ENCODE results near the gene PRSS57. TPM values are rescaled to one million over a fixed set of nuclear protein-coding genes. Genes with fewer than 3 reads are reported as not detected.

PRSS57 gene
- total and polyA plus RNA-seq, 2 of the 8 experiments (the other 6 are each of a cell fraction or from before 2014, with no cell fraction given), result not detected

DNA sequence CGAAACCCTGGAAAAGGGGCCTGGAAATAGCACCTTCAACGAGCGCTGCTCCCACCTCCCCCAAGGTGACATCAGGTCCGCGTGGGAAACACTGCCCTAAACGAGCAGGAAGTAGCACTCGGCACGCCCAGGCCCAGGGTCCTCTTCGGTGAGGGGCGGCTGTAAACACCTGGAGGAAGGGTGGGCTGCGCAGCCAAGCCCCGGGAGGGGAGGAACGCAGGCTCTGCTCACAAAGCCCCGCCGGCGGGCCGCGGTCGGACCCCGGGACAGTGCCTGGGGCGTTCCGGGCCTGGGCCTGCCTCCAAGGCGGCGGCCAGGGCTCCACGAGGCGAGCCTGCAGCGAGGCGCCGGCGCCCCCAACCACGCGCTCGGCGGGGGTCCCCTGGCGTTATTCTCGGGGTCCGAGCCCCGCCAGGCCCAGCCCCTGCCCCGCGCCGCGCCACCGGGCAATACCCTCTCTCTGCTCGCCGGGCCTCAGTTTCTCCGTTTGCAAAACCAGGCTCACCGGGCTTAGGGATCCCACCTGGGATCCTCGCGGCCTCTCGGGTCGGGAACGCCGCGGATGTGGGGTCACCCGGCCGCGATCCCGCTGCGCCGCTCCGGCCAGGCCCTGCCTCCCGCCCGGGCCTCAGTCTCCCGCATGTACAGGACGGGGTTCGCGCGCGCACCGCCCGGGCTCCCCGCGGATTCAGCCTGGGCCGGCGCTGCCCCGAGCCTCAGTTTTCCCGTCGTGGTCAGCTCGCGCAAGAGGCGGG is 32.9 kb downstream of the PRSS57 start:
- no peak for DNase-seq (ENCODE audit: low read depth in 1 of 2, low spot score in 2 of 2)
- H3K23me2 ChIP-seq (ENCODE audit: low read depth, low read length), result peaks cover 3% of the 10 kb centered on the region; the same call in 1 of the 2 replicates
- H3K36me3 ChIP-seq (ENCODE audit: control insufficient read depth in 2 of 4, insufficient read depth in 4 of 4, low read length in 3 of 4), result no peaks in the 10 kb centered on the region; a peak in 1 of 8 replicates
- H3K4ac ChIP-seq (replicated peaks; ENCODE audit: insufficient read length, low read depth, low read length), result no peak overlapping the region
- H4K20me1 ChIP-seq (replicated peaks in 1 of 2; ENCODE audit: control insufficient read depth in 1 of 2, insufficient read depth in 2 of 2, low read length in 2 of 2), result peaks cover 34 to 36% of the 10 kb centered on the region in 2 experiments
- H4K8ac ChIP-seq (ENCODE audit: extremely low read depth, insufficient read depth, low read length), result peak overlapping the region; percentile 80
- peaks cover 49 to 55% of the 10 kb centered on the region in 2 experiments for H3K79me2 ChIP-seq (ENCODE audit: control insufficient read depth in 1 of 2, insufficient read depth in 2 of 2, low read length in 2 of 2)
- H3K4me2 ChIP-seq (ENCODE audit: insufficient read depth in 1 of 2, low read depth in 2 of 2, low read length in 2 of 2), result peak overlapping the region; percentile 80 to 93
- POLR2A ChIA-PET (ENCODE audit: partially characterized antibody), result interaction anchor here (0.6 to 1.6 kb wide), 13 partner anchors 12 to 720 kb away, joined by 3 to 10 read pairs (median 3); no protein-coding TSS in a partner anchor
- no peak for FAIRE-seq
- H2BK12ac ChIP-seq (ENCODE audit: low read depth, low read length), result no peak overlapping the region
- no peak overlapping the region for H2AFZ ChIP-seq (ENCODE audit: low read length)
- H4K5ac ChIP-seq (ENCODE audit: insufficient read length, low read depth, low read length), result no peak overlapping the region
- no peak overlapping the region for H2BK15ac ChIP-seq (ENCODE audit: low read length)
- H2BK5ac ChIP-seq (ENCODE audit: low read depth, low read length), result no peak overlapping the region
- no peak overlapping the region for H3K56ac ChIP-seq (replicated peaks; ENCODE audit: insufficient read length, low read depth, low read length)
- H3K9me3 ChIP-seq (ENCODE audit: insufficient read depth in 2 of 2, low read depth in 1 of 2, low read length in 1 of 2), result peaks cover 5 to 6% of the 10 kb centered on the region in 2 experiments; a peak in 2 of 4 replicates
- peak overlapping the region; percentile 55 for H3K27ac ChIP-seq (ENCODE audit: low read depth, low read length)
- peaks cover 0 to 14% (median 6%) of the 10 kb centered on the region in 4 experiments; a peak in 5 of 7 replicates for H3K4me1 ChIP-seq (replicated peaks in 1 of 4; ENCODE audit: control insufficient read depth in 3 of 4, insufficient read depth in 4 of 4, low read length in 3 of 4)
- TF ChIP-seq HDAC6 (IDR thresholded peaks at IDR 0.05; ENCODE audit: low read depth, low read length), result no peak
- TF ChIP-seq GABPA (IDR thresholded peaks at IDR 0.05; ENCODE audit: borderline replicate concordance, insufficient read depth, low read length), result no peak
- no peak for TF ChIP-seq SIRT6 (IDR thresholded peaks at IDR 0.05; ENCODE audit: low read length)
- TF ChIP-seq SIN3A (conservative IDR thresholded peaks at IDR 0.05 in 1 of 2, IDR thresholded peaks at IDR 0.05 in 1 of 2; ENCODE audit: low read depth in 1 of 2, low read length in 2 of 2), result peak; percentile 37 to 41; a peak in 1 of 4 replicates
- no peak for TF ChIP-seq MAFK (IDR thresholded peaks at IDR 0.05; ENCODE audit: low read depth, low read length)
- TF ChIP-seq, protein P1, sequence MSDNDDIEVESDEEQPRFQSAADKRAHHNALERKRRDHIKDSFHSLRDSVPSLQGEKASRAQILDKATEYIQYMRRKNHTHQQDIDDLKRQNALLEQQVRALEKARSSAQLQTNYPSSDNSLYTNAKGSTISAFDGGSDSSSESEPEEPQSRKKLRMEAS (IDR thresholded peaks at IDR 0.05), result peak; percentile 58
- no peak for TF ChIP-seq EZH2 (IDR thresholded peaks at IDR 0.05; ENCODE audit: low read depth, low read length, severe bottlenecking)
- 0 out of 3 replicates have a peak, but pooled peaks of 1 of the 2 experiments have one; percentile 34 for TF ChIP-seq POLR2A (IDR thresholded peaks at IDR 0.05; ENCODE audit: control extremely low read depth in 1 of 2, low read depth in 2 of 2, low read length in 2 of 2)
- TF ChIP-seq KDM4A (IDR thresholded peaks at IDR 0.05; ENCODE audit: low read depth, low read length, severe bottlenecking), result peak; percentile 53
- no peak overlapping the region for H3K23ac ChIP-seq (ENCODE audit: insufficient read length)
- no peak overlapping the region for H2BK20ac ChIP-seq (ENCODE audit: low read length)
- 3% methylated on average over 35 of the region's 81 CpGs; no CpG with 5 or more reads in 1 of the 2 experiments for WGBS, 2 experiments (ENCODE audit: extremely low coverage in 1 of 2, insufficient coverage in 1 of 2, insufficient read length in 1 of 2, insufficient replicate concordance in 2 of 2, low coverage in 1 of 2, low lambda C conversion rate in 2 of 2, missing lambda C conversion rate in 1 of 2)
- H3K79me1 ChIP-seq (ENCODE audit: low read depth, low read length), result peaks cover under 1% of the 10 kb centered on the region
- CTCF ChIA-PET (ENCODE audit: partially characterized antibody), result interaction anchor here (1.2 kb wide), 1 partner anchor 46 kb away, joined by 3 read pairs; the partner anchor contains the start of gene PALM
- no peak overlapping the region for H2BK120ac ChIP-seq (replicated peaks; ENCODE audit: low read depth, low read length)
- peak overlapping the region; percentile 76 to 99 (median 78) for H3K4me3 ChIP-seq (ENCODE audit: extremely low read depth in 1 of 4, insufficient read depth in 2 of 4, low read depth in 3 of 4, low read length in 4 of 4)
- peak overlapping the region; percentile 59 to 85 (median 78) for H3K9ac ChIP-seq (replicated peaks in 1 of 4; ENCODE audit: extremely low read depth in 1 of 4, low read depth in 3 of 4, low read length in 3 of 4)
- H4K91ac ChIP-seq (replicated peaks; ENCODE audit: insufficient read length, low read length), result peak overlapping the region; percentile 27
- no peak overlapping the region for H3K14ac ChIP-seq (ENCODE audit: insufficient read length)
- H3K27me3 ChIP-seq (replicated peaks in 1 of 4; ENCODE audit: control insufficient read depth in 3 of 4, extremely low read depth in 1 of 4, insufficient read depth in 3 of 4, low read length in 3 of 4), result peaks cover 0 to 6% (median 2%) of the 10 kb centered on the region in 4 experiments; a peak in 1 of 7 replicates
- no peak overlapping the region; the same call in 1 of the 2 replicates for H2AK5ac ChIP-seq (ENCODE audit: low read depth, low read length)
- peak overlapping the region; percentile 71 for H3K18ac ChIP-seq (ENCODE audit: extremely low read depth, low read length)

Measured in H1 (cell line).